ENCODE results near the gene ULBP2.
"Not testable (repeated sequence)": the region's sequence is repeated elsewhere in the genome, so short reads cannot be mapped to it uniquely, and the experiment has no call there.

Gene ULBP2

DNA sequence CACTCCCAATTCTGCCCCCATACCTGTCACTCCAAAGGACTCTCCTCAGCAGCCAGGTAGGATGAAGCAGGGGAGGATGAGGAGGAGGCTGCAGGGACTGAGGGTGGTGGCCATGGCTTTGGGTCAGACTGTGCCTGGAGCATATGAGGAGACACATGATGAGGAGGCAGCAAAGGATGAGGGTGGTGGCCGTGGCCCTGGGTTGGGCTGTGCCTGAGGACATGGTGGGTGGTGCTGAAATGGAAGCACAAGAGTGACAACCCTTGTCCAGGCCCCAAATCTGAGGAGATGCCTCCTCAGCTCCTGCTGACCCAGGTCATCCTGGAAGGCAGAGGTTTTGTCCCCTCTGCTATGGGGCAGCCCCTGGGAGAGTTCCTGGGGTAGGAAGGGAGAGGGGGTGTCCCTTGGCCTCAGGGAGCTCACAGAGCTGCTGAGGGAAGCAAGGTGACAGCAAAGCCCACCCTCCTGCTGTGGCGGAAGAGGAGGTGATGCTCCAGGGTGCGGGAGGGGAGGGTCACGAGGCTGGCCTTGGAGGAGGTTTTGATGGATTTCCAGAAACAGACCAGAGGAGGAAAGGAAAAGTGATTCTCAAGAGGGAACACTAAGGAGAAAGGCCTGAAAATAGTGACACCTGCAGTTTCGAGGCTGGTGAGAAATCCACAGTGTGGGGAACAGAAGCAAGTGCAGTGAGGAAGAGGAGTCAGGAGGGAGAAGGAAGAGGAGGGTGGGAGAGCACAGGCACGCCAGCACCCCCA, 23.5 kb upstream of the ULBP2 start:
- Histone ChIP-seq H3K36me3 (ENCODE audit: insufficient read depth, insufficient read length, low read length) (no peaks in the 10 kb centered on the region), H3K27me3 (ENCODE audit: insufficient read depth, insufficient read length) (peaks cover 37% of the 10 kb centered on the region), H3K4me3 (ENCODE audit: insufficient read length, low read depth) (no peak overlapping the region), H3K9me3 (ENCODE audit: insufficient read depth, low read length) (no peaks in the 10 kb centered on the region), H3K9ac (ENCODE audit: insufficient read length, low read depth) (no peak overlapping the region), H3K4me1 (ENCODE audit: insufficient read depth, insufficient read length) (no peaks in the 10 kb centered on the region)
- TF ChIP-seq ZNF274 (IDR thresholded peaks at IDR 0.05; ENCODE audit: low read depth, low read length) (no peak), SUZ12 (IDR thresholded peaks at IDR 0.05; ENCODE audit: extremely low read depth, insufficient read depth, insufficient read length) (no peak), YY1 (IDR thresholded peaks at IDR 0.05; ENCODE audit: insufficient read depth, insufficient read length) (no peak)
- DNase-seq (ENCODE audit: low read depth, low spot score) = no peak

DNA sequence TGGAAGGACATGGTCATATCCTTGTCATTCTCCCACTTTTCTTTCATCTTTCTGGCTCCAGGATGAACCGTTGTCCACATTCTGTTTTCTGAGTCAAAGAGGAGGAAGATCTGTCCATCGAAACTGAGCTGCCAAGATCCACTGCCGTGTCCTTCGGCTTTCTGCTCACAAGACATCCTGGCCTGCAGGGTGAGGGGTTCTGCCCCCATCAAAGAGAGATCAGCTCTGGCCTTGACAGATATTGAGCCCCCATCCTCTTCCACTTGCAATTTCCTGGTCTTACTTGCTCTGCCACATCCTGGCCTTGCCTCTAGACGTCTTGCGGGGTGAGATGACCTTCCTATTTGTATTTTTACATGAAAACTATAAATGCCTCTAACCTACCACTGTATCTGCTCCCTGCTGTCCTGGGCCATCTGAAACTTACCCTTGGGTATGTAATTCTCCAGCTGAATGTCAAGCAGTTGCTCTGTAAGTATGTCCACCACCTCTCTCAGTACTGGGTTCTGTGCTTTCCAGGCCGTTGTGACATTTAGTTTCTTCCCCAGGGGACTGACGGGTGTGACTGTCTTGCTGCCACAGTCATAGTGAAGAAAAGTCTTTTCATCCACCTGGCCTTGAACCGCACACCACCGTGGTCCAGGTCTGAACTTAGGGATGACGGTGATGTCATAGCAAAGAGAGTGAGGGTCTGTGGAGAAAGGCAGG, 22.5 kb upstream of the ULBP2 start:
- H3K27me3 ChIP-seq (ENCODE audit: insufficient read depth, insufficient read length) = peaks cover 46% of the 10 kb centered on the region
- not testable (repeated sequence) for DNase-seq (ENCODE audit: low read depth, low spot score); H3K9me3 ChIP-seq (ENCODE audit: insufficient read depth, low read length); H3K9ac ChIP-seq (ENCODE audit: insufficient read length, low read depth); H3K4me1 ChIP-seq (ENCODE audit: insufficient read depth, insufficient read length); H3K36me3 ChIP-seq (ENCODE audit: insufficient read depth, insufficient read length, low read length); H3K4me3 ChIP-seq (ENCODE audit: insufficient read length, low read depth)

DNA sequence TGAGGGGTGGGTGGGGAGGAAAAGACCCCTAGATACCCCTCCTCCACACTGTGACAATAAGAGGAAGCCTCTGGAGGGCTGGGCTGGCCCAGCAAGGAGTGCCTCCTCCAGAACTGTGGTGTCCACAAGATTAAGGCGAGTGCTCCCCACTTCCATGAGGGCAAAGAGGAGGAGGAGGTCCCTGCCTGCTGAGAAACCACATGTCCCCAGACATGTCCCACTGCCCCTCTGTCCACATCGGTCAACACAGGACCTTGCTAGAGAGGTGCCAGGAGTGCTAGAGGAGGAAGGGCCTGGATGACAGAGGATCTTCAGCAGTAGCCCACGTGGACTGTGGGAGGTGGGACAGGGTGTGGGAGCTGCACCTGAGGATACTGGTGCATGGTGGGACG, 22.0 kb upstream of the ULBP2 start:
- Histone ChIP-seq H3K4me3 (ENCODE audit: insufficient read length, low read depth) (no peak overlapping the region), H3K27me3 (ENCODE audit: insufficient read depth, insufficient read length) (peaks cover 52% of the 10 kb centered on the region)
- no peak for TF ChIP-seq YY1 (IDR thresholded peaks at IDR 0.05; ENCODE audit: insufficient read depth, insufficient read length)
- TF ChIP-seq ZNF274 (IDR thresholded peaks at IDR 0.05; ENCODE audit: low read depth, low read length) = no peak
- no peak for TF ChIP-seq SUZ12 (IDR thresholded peaks at IDR 0.05; ENCODE audit: extremely low read depth, insufficient read depth, insufficient read length)

DNA sequence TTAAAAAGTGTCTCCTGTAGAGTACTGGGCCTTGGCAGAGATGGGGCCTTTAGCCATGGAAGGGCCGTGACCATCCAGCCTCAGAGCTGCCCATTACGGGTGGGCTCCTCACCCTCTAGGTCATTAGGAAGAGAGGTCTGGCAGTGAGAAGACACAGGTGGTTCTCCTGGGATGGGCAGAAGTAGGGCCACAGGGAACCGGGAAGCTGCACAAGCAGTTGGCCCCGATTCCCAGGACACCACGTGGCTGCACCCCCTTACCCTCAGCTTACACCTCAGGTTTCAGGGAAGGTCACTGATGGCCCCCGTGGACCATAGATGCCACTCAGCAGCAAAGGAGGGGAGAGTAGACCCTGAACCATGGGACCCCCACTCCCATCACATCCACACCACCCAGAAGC, 20.5 kb upstream of the ULBP2 start:
- no peak overlapping the region for H3K9ac ChIP-seq (ENCODE audit: insufficient read length, low read depth)
- TF ChIP-seq YY1 (IDR thresholded peaks at IDR 0.05; ENCODE audit: insufficient read depth, insufficient read length) (no peak), SUZ12 (IDR thresholded peaks at IDR 0.05; ENCODE audit: extremely low read depth, insufficient read depth, insufficient read length) (no peak), ZNF274 (IDR thresholded peaks at IDR 0.05; ENCODE audit: low read depth, low read length) (no peak)
- no peaks in the 10 kb centered on the region for H3K9me3 ChIP-seq (ENCODE audit: insufficient read depth, low read length)
- no peak for DNase-seq (ENCODE audit: low read depth, low spot score)
- H3K4me3 ChIP-seq (ENCODE audit: insufficient read length, low read depth) = no peak overlapping the region
- H3K36me3 ChIP-seq (ENCODE audit: insufficient read depth, insufficient read length, low read length) = no peaks in the 10 kb centered on the region
- H3K4me1 ChIP-seq (ENCODE audit: insufficient read depth, insufficient read length) = no peaks in the 10 kb centered on the region
- H3K27me3 ChIP-seq (ENCODE audit: insufficient read depth, insufficient read length) = peaks cover 65% of the 10 kb centered on the region

More for the DNA sequence above, 22.0 kb upstream of the ULBP2 start:
- Histone ChIP-seq H3K36me3 (ENCODE audit: insufficient read depth, insufficient read length, low read length) (no peaks in the 10 kb centered on the region), H3K4me1 (ENCODE audit: insufficient read depth, insufficient read length) (no peaks in the 10 kb centered on the region), H3K9me3 (ENCODE audit: insufficient read depth, low read length) (no peaks in the 10 kb centered on the region), H3K9ac (ENCODE audit: insufficient read length, low read depth) (no peak overlapping the region)
- DNase-seq (ENCODE audit: low read depth, low spot score) = no peak

DNA sequence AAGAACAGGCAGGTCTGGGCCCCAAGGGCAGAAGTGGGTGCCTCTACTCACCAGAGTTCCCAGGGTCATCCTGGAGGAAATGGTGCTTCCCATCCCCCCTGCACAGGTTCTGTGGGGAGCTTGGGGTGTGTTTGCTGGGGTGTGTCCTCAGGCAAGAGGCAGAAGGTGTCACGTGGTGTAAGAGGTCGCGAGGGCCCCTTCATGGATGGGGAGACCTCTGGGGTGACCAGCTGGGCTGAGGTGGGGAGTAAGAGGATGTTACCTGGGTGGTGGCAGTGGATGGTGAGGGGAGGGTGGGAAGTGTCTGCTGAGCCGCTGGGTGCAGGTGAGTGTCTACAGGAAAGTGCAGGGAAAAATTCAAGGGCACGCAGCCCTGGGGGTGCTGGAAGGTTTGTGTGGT, 19.7 kb upstream of the ULBP2 start:
- peak overlapping the region; percentile 61 for H3K9ac ChIP-seq (ENCODE audit: insufficient read length, low read depth)

DNA sequence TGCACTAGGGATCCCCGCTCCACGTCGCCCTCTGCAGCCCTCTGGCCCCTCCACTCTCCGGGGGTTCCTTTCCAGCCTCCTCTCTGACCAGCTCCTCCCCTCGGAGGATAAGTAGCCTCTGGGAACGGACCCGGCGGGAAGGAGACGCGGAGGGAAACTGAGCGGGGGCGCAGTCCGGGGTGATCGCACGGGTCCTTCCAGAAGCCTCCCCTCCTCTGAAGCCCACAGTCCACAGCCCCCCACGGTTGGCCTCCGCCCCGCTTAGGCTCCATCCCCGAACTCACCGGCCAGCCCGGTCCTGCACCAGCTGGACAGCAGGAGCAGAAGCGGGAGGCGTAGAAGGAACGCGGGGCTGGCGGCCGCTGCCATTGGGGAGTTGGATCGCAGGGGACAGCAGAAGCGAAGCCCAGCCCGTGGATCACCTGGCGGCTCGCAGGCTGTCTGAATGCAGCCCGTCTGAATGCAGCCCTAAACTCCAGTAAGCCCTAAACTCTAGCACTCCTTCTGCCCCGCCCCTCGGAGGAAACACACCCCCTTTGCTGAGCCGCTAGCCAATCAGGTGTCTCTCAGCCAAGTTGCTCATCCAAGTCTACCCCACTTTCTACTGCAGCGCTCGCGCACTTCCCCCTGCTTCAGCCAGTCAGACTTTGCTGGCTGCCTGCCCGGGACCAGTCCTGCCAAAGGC, 19.0 kb upstream of the ULBP2 start, which contains the start of gene RAET1G:
Gene RAET1G, minus strand, starts transcription at position 480 of the 685 bp plus-strand sequence. Its CDS starts 111 bp downstream, at position 369.
- H3K27me3 ChIP-seq (ENCODE audit: insufficient read depth, insufficient read length) = peaks cover 69% of the 10 kb centered on the region
- no peaks in the 10 kb centered on the region for H3K9me3 ChIP-seq (ENCODE audit: insufficient read depth, low read length)
- DNase-seq (ENCODE audit: low read depth, low spot score) = peak; percentile 63
- H3K4me1 ChIP-seq (ENCODE audit: insufficient read depth, insufficient read length) = no peaks in the 10 kb centered on the region
- no peaks in the 10 kb centered on the region for H3K36me3 ChIP-seq (ENCODE audit: insufficient read depth, insufficient read length, low read length)
- H3K9ac ChIP-seq (ENCODE audit: insufficient read length, low read depth) = peak within 1 kb of the TSS; percentile 61
- TF ChIP-seq SUZ12 (IDR thresholded peaks at IDR 0.05; ENCODE audit: extremely low read depth, insufficient read depth, insufficient read length) = no peak
- no peak for TF ChIP-seq YY1 (IDR thresholded peaks at IDR 0.05; ENCODE audit: insufficient read depth, insufficient read length)
- no peak for TF ChIP-seq ZNF274 (IDR thresholded peaks at IDR 0.05; ENCODE audit: low read depth, low read length)
- peak within 1 kb of the TSS; percentile 53 for H3K4me3 ChIP-seq (ENCODE audit: insufficient read length, low read depth)

More for the DNA sequence above, 19.7 kb upstream of the ULBP2 start:
- not testable (repeated sequence) for H3K36me3 ChIP-seq (ENCODE audit: insufficient read depth, insufficient read length, low read length); DNase-seq (ENCODE audit: low read depth, low spot score); H3K4me1 ChIP-seq (ENCODE audit: insufficient read depth, insufficient read length); H3K9me3 ChIP-seq (ENCODE audit: insufficient read depth, low read length)
- peak overlapping the region; percentile 53 for H3K4me3 ChIP-seq (ENCODE audit: insufficient read length, low read depth)
- H3K27me3 ChIP-seq (ENCODE audit: insufficient read depth, insufficient read length) = peaks cover 69% of the 10 kb centered on the region

DNA sequence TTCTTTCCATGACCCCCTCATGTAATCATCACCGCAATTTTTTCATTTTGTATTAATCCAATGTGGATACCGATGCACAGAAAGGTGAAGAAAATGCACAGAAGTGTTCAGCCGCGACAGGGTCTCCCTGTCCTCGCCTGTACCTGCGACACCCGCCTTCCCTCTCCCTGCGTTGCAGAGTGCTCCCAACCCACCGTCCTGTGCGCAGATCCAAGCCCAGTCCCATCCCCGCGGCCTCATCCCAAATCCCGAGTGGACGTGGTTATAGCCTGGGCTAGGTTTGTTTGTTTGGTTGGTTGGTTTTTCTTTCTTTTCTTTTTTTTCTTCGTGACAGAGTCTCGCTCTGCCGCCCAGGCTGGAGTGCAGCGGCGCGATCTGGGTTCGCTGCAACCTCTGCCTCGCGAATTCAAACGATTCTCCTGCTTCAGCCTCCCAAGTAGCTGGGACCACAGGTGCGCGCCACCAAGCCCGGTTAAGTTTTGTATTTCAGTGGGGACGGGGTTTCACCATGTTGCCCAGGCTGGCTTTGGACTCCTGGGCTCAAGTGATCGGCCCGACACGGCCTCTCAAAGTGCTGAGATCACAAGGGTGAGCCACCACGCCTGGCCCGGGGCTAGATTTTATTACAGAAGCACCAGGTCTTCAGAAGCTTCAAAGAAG, 18.4 kb upstream of the ULBP2 start:
- no peak for DNase-seq (ENCODE audit: low read depth, low spot score)
- H3K9me3 ChIP-seq (ENCODE audit: insufficient read depth, low read length) = no peaks in the 10 kb centered on the region
- TF ChIP-seq SUZ12 (IDR thresholded peaks at IDR 0.05; ENCODE audit: extremely low read depth, insufficient read depth, insufficient read length) (no peak), ZNF274 (IDR thresholded peaks at IDR 0.05; ENCODE audit: low read depth, low read length) (no peak)
- no peaks in the 10 kb centered on the region for H3K36me3 ChIP-seq (ENCODE audit: insufficient read depth, insufficient read length, low read length)
- H3K27me3 ChIP-seq (ENCODE audit: insufficient read depth, insufficient read length) = peaks cover 69% of the 10 kb centered on the region
- H3K4me3 ChIP-seq (ENCODE audit: insufficient read length, low read depth) = peak overlapping the region; percentile 53
- H3K4me1 ChIP-seq (ENCODE audit: insufficient read depth, insufficient read length) = no peaks in the 10 kb centered on the region
- peak overlapping the region; percentile 16 for H3K9ac ChIP-seq (ENCODE audit: insufficient read length, low read depth)

Data from NT2/D1 (cell line).